GOT3 (cell line): ENCODE measurements around the gene ZNF217.
"Not testable (repeated sequence)": the region's sequence is repeated elsewhere in the genome, so short reads cannot be mapped to it uniquely, and the experiment has no call there.

Source experiments
- DNase-seq: peaks from one replicate; lab custom pipeline; 2025; ENCODE audit warnings: mixed read lengths; lab: John Stamatoyannopoulos, UW

ZNF217 gene

DNA sequence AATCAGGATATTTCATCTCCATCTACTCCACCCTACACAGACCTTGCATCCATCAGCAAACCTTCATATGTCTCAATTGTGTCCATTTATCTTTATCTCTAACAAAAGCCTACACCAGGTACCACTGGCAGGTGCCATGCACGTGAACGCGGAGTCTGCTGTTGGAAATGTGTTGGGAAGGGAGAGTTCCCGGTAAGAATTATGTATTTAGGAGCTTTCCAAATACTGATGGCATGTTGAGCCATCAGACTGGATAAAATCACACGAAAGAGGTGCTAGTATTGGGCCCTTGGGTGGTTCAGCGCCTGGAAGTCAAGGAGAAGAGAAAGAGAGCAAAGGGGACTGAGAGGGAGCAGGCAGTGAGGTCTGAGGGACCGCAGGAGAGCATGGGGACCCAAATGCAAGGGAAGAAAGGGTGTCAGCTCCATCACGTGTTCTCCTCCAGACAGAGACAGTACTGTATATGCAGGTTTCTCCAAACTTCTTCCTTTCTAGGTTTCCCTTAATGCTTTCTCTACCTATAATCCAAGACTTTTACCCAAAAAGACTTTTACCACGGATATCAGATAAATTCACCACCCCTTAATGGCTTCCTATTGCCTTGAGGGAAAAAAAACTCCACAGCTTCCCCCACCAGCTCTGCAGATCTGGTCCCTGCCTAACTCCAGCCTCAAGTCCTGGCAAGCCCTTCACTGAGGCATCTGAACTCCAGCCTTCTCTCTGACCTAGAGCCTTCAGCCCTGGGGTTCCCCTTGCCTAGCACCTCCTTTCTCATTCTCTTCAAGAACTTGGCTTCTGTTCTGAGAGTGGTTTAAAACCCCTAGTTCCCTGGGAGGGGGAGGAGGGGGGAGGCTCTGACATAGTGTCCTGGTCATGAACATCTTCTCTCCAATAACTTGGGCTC lies 4.8 kb upstream of the ZNF217 start:
- no peak for DNase-seq

DNA sequence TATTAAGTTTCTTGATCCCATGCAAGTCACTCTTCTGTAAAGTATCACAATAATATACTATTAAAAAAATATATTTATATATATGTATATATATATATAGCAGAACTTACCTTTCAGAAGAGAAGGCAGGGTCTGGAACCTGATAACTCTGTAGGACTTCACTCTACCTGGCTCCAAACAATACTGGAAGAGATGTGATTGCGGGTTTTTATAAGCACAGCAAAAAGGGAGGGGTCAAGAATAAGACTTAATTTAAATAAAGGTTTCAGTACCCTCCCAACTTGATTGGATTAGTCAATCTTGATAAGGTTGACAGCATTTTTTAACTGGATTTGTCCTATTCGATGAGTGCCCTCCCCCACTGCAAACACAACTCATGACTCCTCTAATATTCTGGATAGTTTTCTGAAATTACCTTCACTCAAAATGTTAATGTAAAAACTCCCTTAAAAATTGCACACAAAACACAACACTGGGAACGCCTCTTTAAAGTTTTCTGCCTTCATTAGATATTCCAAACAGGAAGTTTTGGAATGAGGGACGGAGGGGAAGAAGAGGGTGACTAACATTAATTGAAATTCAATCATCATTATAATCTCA lies 4.0 kb upstream of the ZNF217 start:
- no peak for DNase-seq

DNA sequence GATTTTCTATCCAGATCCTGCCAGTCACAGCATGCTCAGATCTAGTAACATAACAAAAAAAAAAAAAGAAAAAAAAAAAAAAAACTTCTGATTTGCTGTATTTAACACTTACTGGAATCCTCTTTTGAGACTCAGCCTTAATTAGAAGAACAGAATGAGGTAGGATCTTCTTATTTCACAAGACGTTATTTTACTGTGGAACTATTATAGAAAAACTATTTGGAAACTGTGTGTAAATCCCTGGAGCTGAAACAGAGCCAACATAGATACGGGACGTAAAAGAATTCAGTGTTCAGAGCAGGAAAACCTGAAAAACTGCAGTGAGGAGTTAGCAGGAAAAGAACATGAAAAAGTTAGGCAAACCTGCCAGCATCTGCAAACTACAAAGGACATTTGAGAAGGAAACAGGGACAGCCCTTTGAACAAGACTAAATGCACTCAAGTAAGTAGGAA lies 3.4 kb upstream of the ZNF217 start:
- DNase-seq, result no peak

DNA sequence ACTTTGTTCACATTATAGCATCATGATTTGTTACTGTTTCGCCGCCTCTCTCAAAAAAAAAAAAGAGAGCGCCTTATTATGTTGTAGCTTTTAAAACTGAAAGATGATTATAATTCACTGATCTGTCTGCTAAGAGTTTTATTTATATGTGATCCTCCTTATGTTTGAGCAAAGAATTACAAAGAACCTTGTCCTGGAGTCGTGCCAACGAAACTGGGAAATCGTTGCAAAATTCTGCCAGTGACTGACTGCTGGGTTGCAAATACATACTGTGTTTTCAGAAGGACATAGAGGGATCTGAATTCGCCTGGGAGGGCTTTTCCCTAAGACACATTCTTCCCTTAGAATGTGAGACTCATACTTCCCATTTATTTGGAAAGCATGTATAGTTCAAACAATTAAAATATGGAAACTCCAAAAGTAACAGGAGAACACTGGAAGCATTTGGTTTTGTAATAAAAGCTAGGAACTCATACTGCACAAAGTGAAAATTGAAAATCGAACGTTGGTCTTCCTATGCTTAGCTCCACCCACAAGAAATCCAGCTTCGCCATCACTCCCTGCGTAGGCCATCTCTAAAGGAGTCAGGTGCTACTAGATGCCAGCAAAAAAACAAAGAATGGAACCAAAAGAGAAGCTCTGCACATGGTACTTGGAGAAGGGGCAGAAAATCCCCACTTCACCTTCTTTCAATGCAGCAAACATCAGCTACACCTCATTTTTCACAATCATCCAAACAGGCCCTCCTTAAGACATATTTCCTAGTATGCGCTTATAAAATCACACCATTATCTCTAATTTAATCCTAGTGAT lies 2.8 kb upstream of the ZNF217 start:
- not testable (repeated sequence) for DNase-seq

DNA sequence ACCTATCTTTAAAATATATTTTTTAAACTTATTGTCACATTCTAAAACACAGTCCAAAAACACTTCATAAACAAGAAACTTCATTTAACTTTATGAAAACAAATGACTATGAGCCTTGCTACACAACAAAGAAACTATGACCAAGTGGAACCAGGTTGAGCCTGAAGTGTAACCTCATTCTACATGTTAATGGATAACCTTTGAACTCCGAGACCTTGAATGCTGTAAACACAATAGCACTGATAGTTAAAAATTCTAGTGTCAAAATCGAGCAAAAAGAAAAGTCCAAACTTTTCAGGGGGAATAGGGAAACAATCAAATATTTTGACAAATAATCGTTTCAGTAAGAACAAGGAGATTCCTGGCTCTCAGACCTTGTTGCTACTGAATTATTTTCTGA lies 2.1 kb upstream of the ZNF217 start:
- not testable (repeated sequence) for DNase-seq

DNA sequence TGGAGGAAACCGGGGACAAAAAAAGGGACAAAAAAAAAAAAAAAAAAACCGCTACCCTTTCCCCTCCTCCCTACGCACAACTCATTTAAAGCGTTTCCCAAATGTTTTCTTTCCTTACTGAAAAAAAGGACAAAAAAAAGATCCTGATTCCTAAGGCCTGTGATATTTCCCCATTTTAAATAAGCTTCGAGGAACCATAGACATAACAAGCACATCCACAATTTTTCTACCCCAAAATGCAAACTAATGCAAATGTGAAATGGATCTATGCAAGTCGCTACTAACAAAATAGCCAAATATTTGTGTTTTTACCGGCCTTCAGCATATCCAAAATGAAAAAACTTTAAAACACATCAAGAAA lies 1.4 kb upstream of the ZNF217 start:
- no peak for DNase-seq

DNA sequence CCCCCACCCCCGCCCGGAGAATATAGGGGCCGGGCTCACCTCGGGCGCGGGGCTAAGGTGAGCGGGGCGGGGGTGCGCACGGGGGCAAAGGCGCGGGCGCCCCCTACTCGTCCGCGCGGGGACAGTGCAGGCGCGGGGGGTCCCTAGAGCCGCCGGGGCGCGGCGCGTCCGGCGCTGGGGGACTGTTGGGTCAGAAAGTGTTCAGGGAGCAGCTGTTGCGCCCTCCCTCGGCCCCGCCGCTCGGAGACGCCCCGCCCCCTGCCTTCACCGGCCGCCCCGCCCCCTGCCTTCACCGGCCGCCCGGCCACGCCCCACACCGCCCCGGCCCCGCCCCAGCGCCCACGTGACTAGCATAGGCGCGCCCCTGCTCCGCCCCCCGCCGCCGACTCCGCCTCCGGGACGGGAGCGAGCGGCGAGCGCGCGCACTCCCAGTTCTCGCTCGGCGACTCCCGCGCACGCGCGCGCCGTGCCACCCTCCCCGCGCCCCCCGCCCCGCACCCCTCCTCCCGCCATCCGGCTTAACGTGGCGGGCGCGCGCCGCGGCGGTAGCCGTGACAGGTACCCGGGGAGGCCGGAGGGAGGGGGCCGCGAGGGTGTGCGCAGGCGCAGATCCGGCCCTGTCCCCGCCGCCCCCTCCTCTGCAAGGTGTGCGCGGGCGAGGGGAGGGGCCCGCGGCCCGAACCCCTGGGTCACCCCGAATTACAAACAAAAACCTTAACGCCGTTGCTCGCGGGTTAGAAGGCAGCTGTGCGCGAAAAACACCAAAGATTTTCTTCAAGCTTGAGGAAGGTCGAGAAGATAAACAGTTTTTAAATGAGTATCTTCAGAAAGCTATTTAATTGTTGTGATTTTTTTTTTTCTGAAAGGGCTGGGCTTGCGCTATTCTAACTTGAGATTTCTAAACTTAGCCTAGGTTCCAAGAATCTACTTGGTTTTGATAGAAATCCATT lies 704 bp upstream of the ZNF217 start:
- peak; percentile 96 for DNase-seq

DNA sequence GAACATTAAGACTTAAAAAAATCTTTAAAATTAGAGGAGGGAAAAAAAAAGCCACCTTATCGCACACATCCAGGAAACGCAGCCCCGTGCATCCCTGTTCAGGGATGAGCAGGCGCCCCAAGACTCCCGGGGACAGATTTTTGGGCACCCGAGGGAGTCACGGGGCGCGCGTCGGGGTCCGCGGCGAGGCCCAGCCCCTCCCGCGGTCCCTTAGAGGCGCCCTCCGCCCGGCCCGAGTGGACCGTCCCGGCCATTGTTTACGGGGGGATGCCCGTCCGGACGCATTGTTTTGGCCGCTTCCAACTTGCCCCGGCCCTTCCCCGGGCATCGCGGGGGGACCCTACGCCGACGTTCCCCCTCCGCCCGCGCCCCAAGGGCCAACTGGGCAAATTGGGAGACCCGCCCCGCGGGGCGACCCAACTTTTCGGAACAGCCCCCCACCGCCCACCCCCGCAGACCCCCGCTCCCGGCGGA lies 610 bp downstream of the ZNF217 start:
- DNase-seq, result no peak

DNA sequence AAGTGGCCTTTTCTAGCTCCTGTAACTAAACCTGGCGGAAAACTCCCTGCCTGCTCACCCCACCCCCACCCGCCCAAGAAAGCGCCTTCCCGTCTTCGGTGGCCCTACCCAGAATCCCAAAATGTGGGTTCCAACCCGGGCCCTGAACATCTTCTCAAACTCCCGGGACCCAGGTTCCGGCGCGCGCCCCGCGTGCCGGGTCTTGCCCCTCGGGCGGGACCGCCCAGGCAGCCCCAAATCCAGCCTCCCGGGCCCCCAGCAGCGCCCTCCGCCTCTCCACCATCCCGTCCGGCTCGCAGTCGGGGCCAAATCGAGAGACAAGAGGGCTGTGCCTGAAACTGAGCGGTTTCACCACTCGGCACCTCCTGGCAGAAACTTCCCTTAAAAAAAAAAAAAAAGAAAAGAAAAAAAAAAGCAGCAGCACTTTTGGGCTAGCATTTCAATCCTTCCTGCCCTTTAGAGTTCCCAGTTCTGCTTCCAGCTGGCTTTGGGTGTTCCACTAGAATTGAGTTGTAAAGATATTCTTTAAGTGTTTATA lies 1.1 kb downstream of the ZNF217 start:
- DNase-seq, result peak; percentile 41

DNA sequence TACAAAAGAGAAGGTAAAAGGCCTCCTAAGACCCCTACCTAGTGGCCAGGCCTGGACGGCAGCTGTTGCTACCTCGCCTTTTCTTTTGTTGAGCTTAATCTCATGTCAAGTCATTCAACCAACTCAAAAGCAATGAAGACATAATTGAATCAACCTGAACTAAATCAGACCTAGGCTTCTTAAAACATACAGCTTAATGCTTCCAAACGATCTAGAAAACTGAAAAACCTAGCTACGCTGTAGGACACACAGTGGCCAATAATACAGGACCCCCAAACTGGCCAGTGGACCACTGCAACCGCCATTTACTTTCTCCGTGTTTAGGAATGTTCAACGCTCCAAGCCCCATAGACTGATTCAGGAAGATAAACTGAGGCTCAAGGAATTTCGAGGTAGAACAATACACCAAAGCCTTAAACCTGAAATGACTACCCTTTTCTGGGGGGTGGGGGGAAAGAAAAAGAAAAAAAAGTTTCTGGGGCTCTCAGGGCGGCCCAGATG lies 1.6 kb downstream of the ZNF217 start:
- not testable (repeated sequence) for DNase-seq

DNA sequence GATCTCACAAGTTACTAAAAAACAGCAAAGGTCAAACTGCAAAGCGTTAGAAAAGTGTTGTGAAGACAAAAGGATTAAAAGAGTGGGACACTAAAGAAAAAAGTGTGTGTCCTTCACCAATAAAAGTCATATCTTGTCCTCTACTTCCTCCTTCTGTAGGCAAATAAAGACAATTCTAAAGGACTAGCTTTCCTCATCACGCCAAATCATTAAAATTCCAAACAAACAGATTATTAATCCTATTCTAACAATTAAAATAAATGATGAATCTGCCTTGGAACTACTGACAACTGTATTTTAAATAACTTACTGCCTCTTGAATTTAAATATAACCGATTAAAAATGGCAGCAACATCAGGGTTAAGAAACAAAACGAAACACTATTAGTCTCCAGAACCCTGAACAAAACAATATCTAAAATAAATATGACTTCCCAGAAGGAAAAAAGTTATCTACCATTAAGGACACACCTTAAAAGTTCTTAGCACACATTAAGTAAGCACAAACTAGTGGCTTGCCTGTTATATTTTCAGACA lies 2.4 kb downstream of the ZNF217 start:
- not testable (repeated sequence) for DNase-seq

DNA sequence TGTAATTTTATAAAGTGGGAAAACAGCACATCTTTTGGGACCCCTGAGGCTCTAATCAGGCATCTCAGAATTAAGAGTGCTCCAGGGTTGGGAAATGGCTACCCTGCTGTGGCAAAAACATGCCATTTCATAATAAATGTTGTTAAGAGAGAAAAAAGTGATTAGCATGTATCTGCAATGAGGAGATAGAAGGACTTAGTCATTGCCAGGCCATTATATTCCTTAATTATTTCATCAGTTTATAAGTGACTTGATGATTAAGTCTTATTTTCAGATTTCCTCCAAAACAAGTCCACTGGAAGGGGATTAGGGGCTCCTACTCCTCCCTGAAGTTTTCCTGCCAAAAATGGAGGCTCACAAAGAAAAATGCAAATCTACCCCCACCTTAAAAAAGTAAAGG lies 3.0 kb downstream of the ZNF217 start:
- not testable (repeated sequence) for DNase-seq

DNA sequence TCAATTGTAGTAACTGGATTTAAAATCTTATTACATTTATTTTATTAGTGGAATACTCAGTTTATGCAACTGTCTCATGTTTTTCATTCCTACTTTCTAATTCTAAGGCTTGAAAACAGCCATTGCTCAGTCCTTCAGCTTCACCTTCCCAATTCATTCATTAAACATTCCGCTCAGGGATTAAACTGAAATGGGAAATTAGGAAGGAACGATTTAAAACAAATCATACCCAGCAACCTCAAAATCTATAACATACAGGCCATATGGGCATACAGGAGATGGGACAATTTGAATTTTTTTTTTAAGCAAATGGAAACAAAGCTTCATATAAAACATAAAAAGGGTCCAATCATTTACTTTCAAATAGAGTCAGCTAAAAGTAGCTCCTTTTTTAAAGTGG lies 3.5 kb downstream of the ZNF217 start:
- DNase-seq, result not testable (repeated sequence)

DNA sequence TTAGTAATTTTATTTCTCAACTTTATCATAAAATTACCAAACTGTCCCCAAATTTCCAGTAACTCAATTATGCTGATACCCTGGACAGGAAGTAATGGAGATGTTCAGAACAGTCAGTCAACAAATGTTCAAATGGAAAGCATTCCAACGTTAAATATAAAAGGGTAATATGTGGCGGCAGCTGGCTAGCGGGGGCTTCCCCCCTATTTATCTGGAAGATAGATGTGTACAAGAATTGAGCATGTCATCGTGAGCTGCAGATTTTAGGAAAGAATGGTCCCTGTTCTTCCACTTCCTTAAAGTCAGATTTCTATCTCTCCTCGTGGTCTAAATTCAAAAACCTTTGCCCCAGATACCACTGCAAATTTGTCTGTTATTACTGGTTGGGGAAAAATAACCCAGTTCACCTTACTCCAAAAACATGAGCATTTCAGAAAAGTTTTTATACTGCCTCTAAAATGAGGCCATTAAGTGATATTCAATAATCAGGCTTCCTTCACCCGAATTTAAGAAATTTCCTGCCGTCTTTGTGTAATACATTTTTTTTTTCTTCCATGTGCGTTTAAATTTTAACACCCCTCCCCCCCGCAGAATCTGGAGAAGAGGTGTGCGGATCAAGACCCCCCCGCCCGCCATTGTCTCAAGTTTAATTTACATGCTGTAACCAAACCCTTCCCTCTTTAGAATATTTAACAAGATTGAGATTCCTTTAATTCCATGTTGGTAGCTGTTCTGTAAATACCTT lies 4.1 kb downstream of the ZNF217 start:
- DNase-seq, result not testable (repeated sequence)

DNA sequence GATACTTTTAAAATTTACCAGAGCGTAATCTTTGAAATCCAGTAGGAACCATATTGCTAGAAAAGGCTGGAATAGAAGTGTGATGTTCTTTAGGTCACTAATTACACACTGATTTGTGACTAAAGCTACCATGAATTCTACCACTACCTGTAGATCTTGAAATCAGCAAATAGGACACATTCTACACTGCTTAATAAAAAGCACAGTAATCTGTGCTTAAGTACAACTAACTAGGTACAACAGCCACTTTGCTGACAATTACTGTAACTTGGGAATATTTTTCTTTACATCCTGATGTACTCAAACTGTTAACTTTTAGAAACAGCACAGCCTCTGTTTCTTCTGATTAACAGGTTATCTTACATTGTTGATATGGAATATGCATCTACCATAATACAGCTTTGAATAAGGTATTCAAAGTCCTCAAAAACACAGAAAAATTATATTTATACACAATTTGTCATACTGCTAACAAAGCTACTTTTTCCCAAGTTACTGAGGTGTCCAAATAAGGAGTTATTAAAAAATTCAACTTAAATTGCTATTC lies 6.4 kb downstream of the ZNF217 start:
- not testable (repeated sequence) for DNase-seq

DNA sequence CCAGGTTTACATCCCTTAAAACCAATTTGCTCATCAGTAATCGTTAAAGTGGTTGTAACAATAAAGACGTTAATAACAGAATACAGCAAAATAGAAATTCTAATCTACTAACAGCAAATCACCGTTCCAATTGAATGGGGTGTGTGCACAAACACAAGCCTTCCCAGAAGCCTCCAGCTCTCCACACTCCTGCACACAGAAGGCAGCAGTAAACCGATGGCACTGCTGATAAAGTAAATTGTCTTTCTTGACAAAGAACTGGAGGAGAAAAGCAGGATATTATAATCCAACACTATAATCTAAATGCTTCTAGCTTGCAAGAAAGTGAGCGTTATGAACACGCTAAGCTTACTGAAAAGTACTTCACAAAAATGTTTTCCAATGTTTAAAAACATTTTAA lies 7.0 kb downstream of the ZNF217 start:
- DNase-seq, result no peak

DNA sequence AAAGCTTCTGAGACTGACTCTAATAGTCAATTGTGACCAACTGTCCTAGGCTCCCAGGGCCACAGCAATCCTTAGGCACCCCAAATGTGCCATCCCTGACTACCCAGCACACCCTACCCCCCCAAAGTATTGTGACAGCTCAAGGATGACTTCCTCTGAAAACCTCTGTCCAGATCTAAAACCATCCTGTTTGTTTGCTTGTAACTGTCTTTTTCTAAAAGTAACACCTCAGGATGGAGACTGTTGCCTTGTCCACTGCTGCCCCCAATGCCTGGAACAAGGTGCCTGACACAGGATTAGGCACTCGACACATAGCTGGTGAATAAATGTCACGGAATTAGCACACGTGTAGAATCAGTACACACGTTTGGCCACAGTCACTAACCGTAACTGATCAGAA lies 7.7 kb downstream of the ZNF217 start:
- DNase-seq, result not testable (repeated sequence)

DNA sequence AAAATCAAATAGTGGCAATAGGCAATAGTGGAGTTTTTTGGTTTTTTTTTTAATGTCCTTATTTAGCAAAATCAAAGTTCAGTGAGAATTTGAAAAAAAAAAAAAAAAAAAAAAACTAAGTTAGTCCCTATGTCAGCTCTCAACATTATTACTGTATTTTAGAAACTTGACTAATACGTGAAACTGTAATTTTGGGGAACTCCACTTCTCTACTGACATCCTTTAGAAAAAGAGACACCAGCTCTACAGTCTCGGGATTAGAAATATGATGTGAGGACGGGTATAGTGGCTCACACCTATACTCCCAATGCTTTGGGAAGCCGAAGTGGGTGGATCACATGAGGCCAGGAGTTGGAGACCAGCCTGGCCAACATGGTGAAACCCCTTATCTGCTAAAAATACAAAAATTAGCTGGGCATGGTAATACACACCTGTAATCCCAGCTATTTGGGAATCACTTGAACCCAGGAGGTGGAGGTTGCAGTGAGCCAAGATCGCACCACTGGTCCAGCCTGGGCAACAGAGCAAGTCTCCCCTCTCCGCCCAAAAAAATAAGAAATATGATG lies 8.6 kb downstream of the ZNF217 start:
- not testable (repeated sequence) for DNase-seq

DNA sequence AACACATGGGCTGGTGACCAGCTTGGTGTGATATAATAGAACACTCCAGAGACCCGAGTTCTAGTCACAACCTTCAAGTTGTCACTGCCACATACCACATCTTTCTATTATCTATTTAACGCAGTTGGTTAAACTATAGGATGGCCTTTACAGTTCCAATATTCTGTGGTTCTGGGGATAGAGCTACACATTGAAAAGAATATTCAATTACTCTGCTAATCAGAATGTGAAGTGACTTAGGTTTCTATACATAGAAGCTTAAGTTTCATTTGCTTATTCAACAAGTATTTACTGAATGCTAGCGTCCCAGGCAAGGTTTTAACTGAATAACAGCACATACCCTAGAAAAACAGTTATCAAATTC lies 9.1 kb downstream of the ZNF217 start:
- not testable (repeated sequence) for DNase-seq
